Islet of Langerhans (tissue), 1 donor: ENCODE measurements around the gene SHOC2.

Experiments
- FAIRE-seq: peaks from one replicate; lab custom pipeline; 2011; peaks lifted over from hg19 to GRCh38; lab: Jason Lieb, UNC

The SHOC2 gene

GRCh38 chr10:110983466-110983865, 64.1 kb downstream of the SHOC2 start:
- FAIRE-seq: no peak

- peak; percentile 13 for FAIRE-seq
These were observed 66.3 kb downstream of the SHOC2 start for GRCh38 chr10:110985497-110986275.

GRCh38 chr10:110989016-110989415, 69.6 kb downstream of the SHOC2 start:
- no peak for FAIRE-seq

- FAIRE-seq: peak; percentile 30
These were observed 72.8 kb downstream of the SHOC2 start for GRCh38 chr10:110992006-110992800.

GRCh38 chr10:110993024-110993693, 73.8 kb downstream of the SHOC2 start:
- peak; percentile 55 for FAIRE-seq

- no peak for FAIRE-seq
These were observed 75.1 kb downstream of the SHOC2 start for GRCh38 chr10:110994406-110995086.

- no peak for FAIRE-seq
These were observed 75.9 kb downstream of the SHOC2 start for GRCh38 chr10:110995301-110995700.

GRCh38 chr10:110996256-110996655, 76.9 kb downstream of the SHOC2 start:
- FAIRE-seq: no peak

- no peak for FAIRE-seq
These were observed 84.6 kb downstream of the SHOC2 start for GRCh38 chr10:111004016-111004415.

- no peak for FAIRE-seq
These were observed 88.1 kb downstream of the SHOC2 start for GRCh38 chr10:111007486-111007885.

GRCh38 chr10:111015181-111015580, 95.8 kb downstream of the SHOC2 start:
- no peak for FAIRE-seq

- FAIRE-seq: peak; percentile 66
These were observed 97.7 kb downstream of the SHOC2 start for GRCh38 chr10:111017098-111017497.

- no peak for FAIRE-seq
These were observed 98.6 kb downstream of the SHOC2 start for GRCh38 chr10:111018021-111018420.

- FAIRE-seq: no peak
These were observed 103.7 kb downstream of the SHOC2 start for GRCh38 chr10:111023060-111023459.

- no peak for FAIRE-seq
These were observed 110.8 kb downstream of the SHOC2 start for GRCh38 chr10:111030042-111030750.

- FAIRE-seq: no peak
These were observed 115.3 kb downstream of the SHOC2 start for GRCh38 chr10:111034598-111035310.

GRCh38 chr10:111035542-111035941, 116.1 kb downstream of the SHOC2 start:
- FAIRE-seq: no peak

- FAIRE-seq: no peak
These were observed 118.5 kb downstream of the SHOC2 start for GRCh38 chr10:111037858-111038257.

GRCh38 chr10:111039522-111039921, 120.1 kb downstream of the SHOC2 start:
- no peak for FAIRE-seq

GRCh38 chr10:111057006-111057405, 137.6 kb downstream of the SHOC2 start:
- no peak for FAIRE-seq
